Stimulated activated naive B cell treated with anti-CD40 and anti-IgM and Interleukin-4, amounts not matched to agents 10 μg/mL and 1 μg/mL and 100 μg/mL, for 72 hours (primary cell): ENCODE results near the gene KCNAB1.

Source experiments
- ATAC-seq, 2 donors: fragments of 150-1000 bp; cut with Tn5 transposase; replicated peaks; 2 replicates each; pipeline ENCODE4 v1.10.0; 2021; ENCODE audit warnings: moderate library complexity in 1 of 2
- DNase-seq: peaks from one replicate; pipeline ENCODE4 v3.0.0; 2021
- H3K27ac Mint-ChIP-seq: one replicate; pipeline ENCODE4 v1.8.0; 2022; ENCODE audit warnings: mild to moderate bottlenecking, mixed read lengths
- H3K27me3 Mint-ChIP-seq, 2 donors: one replicate each; pipeline ENCODE4 v1.8.0; 2022; ENCODE audit warnings: mixed read lengths in 2 of 2
- H3K36me3 Mint-ChIP-seq, 2 donors: one replicate each; pipeline ENCODE4 v1.8.0; 2022; ENCODE audit warnings: mixed read lengths in 2 of 2, mild to moderate bottlenecking in 1 of 2
- H3K4me1 Mint-ChIP-seq, 2 donors: one replicate each; pipeline ENCODE4 v1.8.0; 2022; ENCODE audit warnings: mixed read lengths in 2 of 2, mild to moderate bottlenecking in 1 of 2
- H3K4me3 Mint-ChIP-seq, 2 donors: one replicate each; pipeline ENCODE4 v1.8.0; 2022; ENCODE audit warnings: mild to moderate bottlenecking in 2 of 2, mixed read lengths in 2 of 2, moderate library complexity in 1 of 2
- H3K9me3 Mint-ChIP-seq, 2 donors: one replicate each; pipeline ENCODE4 v1.8.0; 2022; ENCODE audit warnings: mixed read lengths in 2 of 2, mild to moderate bottlenecking in 1 of 2

KCNAB1 gene

GRCh38 chr3:156449710-156450574, 329.6 kb downstream of the KCNAB1 start:
- Mint-ChIP-seq H3K27me3 (peaks cover 4 to 18% of the 10 kb centered on the region in 2 donors), H3K4me3 (no peak overlapping the region), H3K36me3 (no peaks in the 10 kb centered on the region), H3K9me3 (no peaks in the 10 kb centered on the region), H3K27ac (no peak overlapping the region), H3K4me1 (peaks cover 0 to 2% of the 10 kb centered on the region in 2 donors)
- DNase-seq (no peak), ATAC-seq (peak; percentile 51 to 61)

DNA sequence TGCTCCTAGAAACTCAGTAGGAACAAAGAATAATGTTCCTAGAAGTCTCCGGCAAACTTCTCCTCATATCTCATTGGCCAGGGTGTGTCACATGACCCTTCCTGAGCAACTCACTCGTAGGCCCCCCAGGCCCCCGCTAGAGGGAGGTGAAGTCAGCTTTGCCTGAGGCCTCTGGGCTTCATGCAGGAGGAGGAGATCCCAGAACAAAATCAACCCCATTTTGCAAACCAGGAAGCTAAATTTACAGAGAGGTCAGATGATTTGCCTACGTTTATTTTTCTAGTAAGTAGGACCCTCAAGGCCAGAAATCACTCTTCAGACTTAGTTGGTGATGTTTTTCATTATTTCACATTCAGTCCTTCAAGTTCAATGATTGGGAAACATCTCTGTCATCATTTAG, 335.5 kb downstream of the KCNAB1 start:
- no peak for ATAC-seq

DNA sequence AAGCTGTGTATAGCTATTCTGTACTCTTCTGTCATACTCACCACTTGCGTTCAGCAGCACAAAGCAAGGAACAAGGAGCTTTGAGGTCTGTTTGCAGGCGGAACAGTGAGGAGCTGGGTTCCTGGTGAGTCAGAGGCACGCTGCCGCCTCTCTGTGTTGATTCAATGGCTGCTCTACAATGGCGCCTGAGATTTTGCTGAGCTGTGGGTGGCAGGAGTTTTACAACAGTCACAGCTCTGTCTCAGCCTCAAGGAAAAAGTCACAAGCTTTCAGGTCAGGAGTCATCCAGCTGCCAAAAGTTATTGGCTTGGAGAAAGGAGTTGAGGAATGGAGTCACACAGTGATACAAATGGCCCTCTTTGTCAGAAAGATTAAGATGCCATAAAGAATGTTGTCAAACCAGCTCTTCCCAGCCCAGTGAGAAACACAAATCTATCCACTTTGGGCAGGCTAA, 336.4 kb downstream of the KCNAB1 start:
- DNase-seq: no peak
- no peak for ATAC-seq

More for the DNA sequence above, 335.5 kb downstream of the KCNAB1 start:
- Mint-ChIP-seq H3K9me3 (no peaks in the 10 kb centered on the region), H3K4me1 (peaks cover 4 to 9% of the 10 kb centered on the region in 2 donors), H3K27ac (no peak overlapping the region), H3K36me3 (no peaks in the 10 kb centered on the region), H3K27me3 (peaks cover 4 to 22% of the 10 kb centered on the region in 2 donors), H3K4me3 (no peak overlapping the region)
- DNase-seq: no peak

GRCh38 chr3:156459434-156459833, 339.1 kb downstream of the KCNAB1 start:
- Mint-ChIP-seq H3K27me3 (peaks cover 0 to 22% of the 10 kb centered on the region in 2 donors), H3K27ac (no peak overlapping the region), H3K9me3 (no peaks in the 10 kb centered on the region), H3K36me3 (no peaks in the 10 kb centered on the region), H3K4me1 (peaks cover 4 to 15% of the 10 kb centered on the region in 2 donors), H3K4me3 (no peak overlapping the region)
- ATAC-seq: no peak
- no peak for DNase-seq

More for the DNA sequence above, 336.4 kb downstream of the KCNAB1 start:
- H3K27ac Mint-ChIP-seq: no peak overlapping the region
- H3K36me3 Mint-ChIP-seq: no peaks in the 10 kb centered on the region
- no peak overlapping the region for H3K4me3 Mint-ChIP-seq
- H3K4me1 Mint-ChIP-seq: peaks cover 4 to 15% of the 10 kb centered on the region in 2 donors
- no peaks in the 10 kb centered on the region for H3K9me3 Mint-ChIP-seq
- H3K27me3 Mint-ChIP-seq: peaks cover under 1 to 17% of the 10 kb centered on the region in 2 donors

DNA sequence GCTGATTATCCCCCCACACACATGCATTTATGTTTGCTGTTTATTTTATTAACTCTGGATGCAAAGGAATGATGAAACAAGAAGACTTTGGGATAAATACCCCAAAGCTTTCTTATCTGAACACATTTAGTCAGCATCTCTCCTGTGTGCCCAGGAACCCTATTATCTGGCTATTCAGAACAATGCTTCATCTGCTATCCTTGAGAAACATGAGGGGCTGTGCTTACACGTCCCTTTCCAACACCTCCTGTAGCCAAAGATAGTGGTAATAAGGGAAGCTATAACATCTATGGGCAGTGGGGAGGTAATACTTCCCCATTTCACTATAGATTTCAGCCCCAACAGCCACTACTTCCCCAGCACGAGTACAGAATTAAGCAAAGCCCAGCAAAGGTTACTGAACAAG, 339.8 kb downstream of the KCNAB1 start:
- Mint-ChIP-seq H3K27me3 (peaks cover 0 to 22% of the 10 kb centered on the region in 2 donors), H3K4me3 (no peak overlapping the region), H3K4me1 (peaks cover 4 to 15% of the 10 kb centered on the region in 2 donors), H3K27ac (no peak overlapping the region), H3K9me3 (no peaks in the 10 kb centered on the region), H3K36me3 (no peaks in the 10 kb centered on the region)
- peak; percentile 87 to 94 for ATAC-seq
- DNase-seq: no peak

GRCh38 chr3:156461889-156462288, 341.5 kb downstream of the KCNAB1 start:
- Mint-ChIP-seq H3K27me3 (peaks cover 0 to 22% of the 10 kb centered on the region in 2 donors), H3K36me3 (no peaks in the 10 kb centered on the region), H3K4me3 (no peak overlapping the region), H3K27ac (no peak overlapping the region), H3K4me1 (peaks cover 4 to 15% of the 10 kb centered on the region in 2 donors), H3K9me3 (no peaks in the 10 kb centered on the region)
- ATAC-seq (no peak), DNase-seq (no peak)

- DNase-seq (no peak), ATAC-seq (no peak)
- H3K9me3 Mint-ChIP-seq: no peaks in the 10 kb centered on the region
- no peak overlapping the region for H3K27ac Mint-ChIP-seq
- H3K36me3 Mint-ChIP-seq: no peaks in the 10 kb centered on the region
- peaks cover 4 to 15% of the 10 kb centered on the region in 2 donors for H3K4me1 Mint-ChIP-seq
- H3K27me3 Mint-ChIP-seq: peaks cover 0 to 16% of the 10 kb centered on the region in 2 donors
- no peak overlapping the region for H3K4me3 Mint-ChIP-seq
These were observed 342.7 kb downstream of the KCNAB1 start for GRCh38 chr3:156463123-156463522.

- peaks cover 4 to 13% of the 10 kb centered on the region in 2 donors for H3K4me1 Mint-ChIP-seq
- no peak overlapping the region for H3K27ac Mint-ChIP-seq
- H3K36me3 Mint-ChIP-seq: no peaks in the 10 kb centered on the region
- ATAC-seq: no peak
- H3K27me3 Mint-ChIP-seq: peaks cover 0 to 9% of the 10 kb centered on the region in 2 donors
- no peaks in the 10 kb centered on the region for H3K9me3 Mint-ChIP-seq
- no peak overlapping the region for H3K4me3 Mint-ChIP-seq
- DNase-seq: no peak
These were observed 344.8 kb downstream of the KCNAB1 start for GRCh38 chr3:156465194-156465593.

DNA sequence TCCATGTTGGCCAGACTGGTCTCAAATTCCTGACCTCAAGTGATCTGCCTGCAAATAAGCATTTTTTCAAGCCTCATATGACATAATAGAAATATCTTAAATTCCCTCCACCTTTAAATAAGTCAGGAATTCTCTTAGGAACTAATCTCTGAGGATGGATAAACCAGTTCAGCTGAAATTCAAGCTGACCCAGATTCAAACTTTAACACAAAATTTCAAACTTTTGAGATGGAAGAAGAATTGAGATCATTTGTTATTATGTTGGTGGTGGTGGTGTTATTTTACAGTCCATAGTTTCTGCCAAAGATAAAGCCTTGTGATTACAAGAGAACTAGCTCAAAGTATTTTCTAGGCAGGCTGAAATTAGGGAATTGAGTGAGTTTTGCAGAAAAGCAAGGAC, 349.1 kb downstream of the KCNAB1 start:
- Mint-ChIP-seq H3K36me3 (no peaks in the 10 kb centered on the region), H3K9me3 (no peaks in the 10 kb centered on the region), H3K27ac (no peak overlapping the region), H3K4me3 (no peak overlapping the region), H3K4me1 (no peaks in the 10 kb centered on the region), H3K27me3 (peaks cover 4 to 6% of the 10 kb centered on the region in 2 donors)
- DNase-seq: no peak
- ATAC-seq: no peak

- DNase-seq (no peak), ATAC-seq (no peak)
- Mint-ChIP-seq H3K4me1 (no peaks in the 10 kb centered on the region), H3K36me3 (no peaks in the 10 kb centered on the region), H3K27ac (no peak overlapping the region), H3K27me3 (peaks cover 4 to 11% of the 10 kb centered on the region in 2 donors), H3K9me3 (no peaks in the 10 kb centered on the region), H3K4me3 (no peak overlapping the region)
These were observed 351.1 kb downstream of the KCNAB1 start for GRCh38 chr3:156471431-156471830.

DNA sequence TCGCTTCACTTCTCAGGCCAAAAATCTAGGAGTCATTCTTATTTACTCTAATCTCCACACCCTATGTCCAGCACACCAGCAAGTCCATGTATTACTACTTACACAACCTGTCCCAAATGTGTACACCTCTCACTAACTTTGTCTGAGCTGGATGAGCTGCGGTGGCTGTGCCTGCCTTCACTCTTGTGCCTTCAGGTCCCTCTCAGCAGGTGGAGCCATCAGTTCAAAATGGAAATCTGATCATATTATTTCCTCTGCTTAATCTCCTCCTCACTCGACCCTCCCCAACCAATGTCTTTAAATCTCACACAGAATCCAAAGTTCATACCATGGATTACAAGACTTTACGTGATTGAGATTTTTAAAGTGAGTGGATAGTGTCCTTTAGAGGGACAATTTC, 351.8 kb downstream of the KCNAB1 start:
- Mint-ChIP-seq H3K4me3 (no peak overlapping the region), H3K27me3 (peaks cover 4 to 11% of the 10 kb centered on the region in 2 donors), H3K4me1 (no peaks in the 10 kb centered on the region), H3K36me3 (no peaks in the 10 kb centered on the region), H3K9me3 (no peaks in the 10 kb centered on the region), H3K27ac (no peak overlapping the region)
- DNase-seq (no peak), ATAC-seq (no peak)

- Mint-ChIP-seq H3K4me3 (no peak overlapping the region), H3K9me3 (no peaks in the 10 kb centered on the region)
These were observed 352.3 kb downstream of the KCNAB1 start for GRCh38 chr3:156472684-156473083.

GRCh38 chr3:156473341-156473740, 353.0 kb downstream of the KCNAB1 start:
- Mint-ChIP-seq H3K4me1 (no peaks in the 10 kb centered on the region), H3K9me3 (no peaks in the 10 kb centered on the region), H3K27ac (no peak overlapping the region), H3K4me3 (no peak overlapping the region), H3K36me3 (no peaks in the 10 kb centered on the region), H3K27me3 (peaks cover 4 to 11% of the 10 kb centered on the region in 2 donors)
- ATAC-seq (no peak), DNase-seq (no peak)

More at GRCh38 chr3:156472684-156473083, 352.3 kb downstream of the KCNAB1 start:
- ATAC-seq (no peak), DNase-seq (no peak)
- no peak overlapping the region for H3K27ac Mint-ChIP-seq
- H3K36me3 Mint-ChIP-seq: no peaks in the 10 kb centered on the region
- no peaks in the 10 kb centered on the region for H3K4me1 Mint-ChIP-seq
- peaks cover 4 to 11% of the 10 kb centered on the region in 2 donors for H3K27me3 Mint-ChIP-seq

DNA sequence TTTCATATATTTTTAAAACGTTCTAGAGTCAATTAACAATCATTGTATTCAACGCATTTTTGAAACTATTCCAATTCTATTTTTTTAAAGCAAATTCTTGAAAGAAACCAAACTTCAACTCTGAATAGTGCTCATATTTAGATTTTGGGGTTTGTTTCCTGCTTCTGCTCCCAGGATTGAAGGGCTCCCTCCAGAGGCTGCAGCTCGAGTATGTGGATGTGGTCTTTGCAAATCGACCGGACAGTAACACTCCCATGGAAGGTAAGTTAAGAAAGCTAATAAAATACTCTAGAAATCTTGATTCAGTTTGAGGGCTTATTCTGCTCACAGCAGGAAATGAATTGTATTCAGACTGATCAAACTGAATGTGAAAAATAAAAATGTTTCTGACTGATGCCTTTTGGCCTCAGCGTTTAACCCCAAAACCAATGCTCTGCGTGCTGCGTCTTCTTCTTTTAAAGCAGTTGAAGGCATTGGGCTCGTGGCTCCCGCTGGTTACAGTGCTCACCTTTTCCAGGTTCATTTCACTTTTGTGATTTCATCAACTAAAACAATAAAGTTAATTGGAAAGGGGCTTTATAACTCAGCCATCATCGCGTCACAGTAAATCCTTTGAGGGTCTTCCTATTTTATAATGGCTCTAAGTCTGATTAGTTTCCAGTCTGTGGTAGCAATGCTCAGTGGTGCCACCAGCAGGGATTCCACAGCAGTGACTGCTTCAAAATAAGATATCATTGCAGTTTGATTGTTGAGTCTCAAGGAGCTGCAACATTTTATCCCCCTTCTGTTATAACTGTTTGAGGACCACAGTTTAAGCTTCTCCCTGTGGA, 354.4 kb downstream of the KCNAB1 start:
- Mint-ChIP-seq H3K36me3 (no peaks in the 10 kb centered on the region), H3K9me3 (no peaks in the 10 kb centered on the region), H3K4me3 (no peak overlapping the region), H3K4me1 (no peaks in the 10 kb centered on the region), H3K27me3 (peaks cover 8 to 16% of the 10 kb centered on the region in 2 donors), H3K27ac (no peak overlapping the region)
- DNase-seq (no peak), ATAC-seq (no peak)
